HG03097 (cell line): ENCODE data around the gene RCCD1.

Source experiments
- ATAC-seq: cut with Tn5 transposase; IDR thresholded peaks from one replicate; pipeline ENCODE4 v1.9.1; 2021; ENCODE audit not compliant: unreplicated experiment, low FRiP score

The RCCD1 gene

GRCh38 chr15:91001209-91001608, 46.5 kb downstream of the RCCD1 start:
- no peak for ATAC-seq

- ATAC-seq = no peak
Observed at GRCh38 chr15:91007266-91007665, 52.6 kb downstream of the RCCD1 start.
